GM19099 (cell line): ENCODE measurements around the gene MAP3K9.

ENCODE experiments used
- POLR2A ChIP-seq: IDR thresholded peaks from 3 replicates; pipeline ENCODE4 v1.6.1; 2011; ENCODE audit warnings: low read depth; ENCODE audit not compliant: insufficient read length; ENCODE audit errors: extremely low read depth

Gene MAP3K9

GRCh38 chr14:70726651-70727375 lies 82.5 kb downstream of the MAP3K9 start:
- TF ChIP-seq POLR2A, result no peak

- TF ChIP-seq POLR2A, result no peak
Observed at GRCh38 chr14:70724944-70725343, 84.4 kb downstream of the MAP3K9 start.

- no peak for TF ChIP-seq POLR2A
Observed at GRCh38 chr14:70724110-70724509, 85.2 kb downstream of the MAP3K9 start.

- TF ChIP-seq POLR2A, result no peak
Observed at GRCh38 chr14:70723276-70723675, 86.0 kb downstream of the MAP3K9 start.

GRCh38 chr14:70722418-70722817 lies 86.9 kb downstream of the MAP3K9 start:
- no peak for TF ChIP-seq POLR2A

GRCh38 chr14:70721542-70721941 lies 87.8 kb downstream of the MAP3K9 start:
- no peak for TF ChIP-seq POLR2A

- TF ChIP-seq POLR2A, result no peak
Observed at GRCh38 chr14:70718383-70719118, 90.8 kb downstream of the MAP3K9 start.

- TF ChIP-seq POLR2A, result no peak
Observed at GRCh38 chr14:70716958-70717357, 92.4 kb downstream of the MAP3K9 start.

- TF ChIP-seq POLR2A, result no peak
Observed at GRCh38 chr14:70716483-70716882, 92.8 kb downstream of the MAP3K9 start.

- TF ChIP-seq POLR2A, result no peak
Observed at GRCh38 chr14:70714055-70714550, 95.2 kb downstream of the MAP3K9 start.

GRCh38 chr14:70713511-70713916 lies 95.8 kb downstream of the MAP3K9 start:
- no peak for TF ChIP-seq POLR2A

GRCh38 chr14:70713096-70713495 lies 96.2 kb downstream of the MAP3K9 start:
- no peak for TF ChIP-seq POLR2A

- TF ChIP-seq POLR2A, result no peak
Observed at GRCh38 chr14:70711451-70711850, 97.9 kb downstream of the MAP3K9 start.

- no peak for TF ChIP-seq POLR2A
Observed at GRCh38 chr14:70709726-70710382, 99.5 kb downstream of the MAP3K9 start.

- TF ChIP-seq POLR2A, result no peak
Observed at GRCh38 chr14:70708717-70709570, 100.4 kb downstream of the MAP3K9 start.
